ENCODE results near the gene SLAMF9. TPM values are rescaled to one million over a fixed set of nuclear protein-coding genes. Genes with fewer than 3 reads are reported as not detected.
A peak's percentile ranks its signal among the peaks of the same experiment; 100 is the strongest.

Gene SLAMF9
- polyA plus RNA-seq, 2 donors, result 0.05 to 0.14 TPM

- H3K36me3 ChIP-seq (ENCODE audit: control insufficient read depth in 2 of 2, insufficient read depth in 2 of 2, low read length in 1 of 2), result peaks cover 19 to 27% of the 10 kb centered on the region in 2 donors
- no peak overlapping the region for H3K4me3 ChIP-seq (ENCODE audit: low read depth in 1 of 2, low read length in 2 of 2)
- 92 to 93% methylated on average over 10 of the region's 10 CpGs for WGBS, 2 donors
- H3K4me1 ChIP-seq (ENCODE audit: control insufficient read depth in 2 of 2, insufficient read depth in 2 of 2, low read length in 1 of 2), result peaks cover 11 to 31% of the 10 kb centered on the region in 2 donors
- H3K27me3 ChIP-seq (ENCODE audit: control insufficient read depth in 1 of 2, insufficient read depth in 2 of 2, low read length in 2 of 2), result no peaks in the 10 kb centered on the region
- no peak overlapping the region for H3K27ac ChIP-seq (ENCODE audit: low read depth in 2 of 2, low read length in 1 of 2)
- no peaks in the 10 kb centered on the region for H3K9me3 ChIP-seq (ENCODE audit: control insufficient read depth in 2 of 2, insufficient read depth in 1 of 2, low read depth in 1 of 2, low read length in 1 of 2)
Observed at GRCh38 chr1:159919236-159919865, 34.7 kb downstream of the SLAMF9 start.

- Histone ChIP-seq H3K4me1 (ENCODE audit: control insufficient read depth in 2 of 2, insufficient read depth in 2 of 2, low read length in 1 of 2) (peaks cover 11 to 32% of the 10 kb centered on the region in 2 donors), H3K36me3 (ENCODE audit: control insufficient read depth in 2 of 2, insufficient read depth in 2 of 2, low read length in 1 of 2) (peaks cover 19 to 27% of the 10 kb centered on the region in 2 donors), H3K27ac (ENCODE audit: low read depth in 2 of 2, low read length in 1 of 2) (peak overlapping the region in 1 of 2 donors; percentile 44), H3K27me3 (ENCODE audit: control insufficient read depth in 1 of 2, insufficient read depth in 2 of 2, low read length in 2 of 2) (no peaks in the 10 kb centered on the region), H3K9me3 (ENCODE audit: control insufficient read depth in 2 of 2, insufficient read depth in 1 of 2, low read depth in 1 of 2, low read length in 1 of 2) (no peaks in the 10 kb centered on the region), H3K4me3 (ENCODE audit: low read depth in 1 of 2, low read length in 2 of 2) (no peak overlapping the region)
- 74 to 78% methylated on average over 13 of the region's 13 CpGs for WGBS, 2 donors
Observed at GRCh38 chr1:159918352-159919200, 35.5 kb downstream of the SLAMF9 start.

GRCh38 chr1:159917533-159918351 is 36.3 kb downstream of the SLAMF9 start:
- Histone ChIP-seq H3K36me3 (ENCODE audit: control insufficient read depth in 2 of 2, insufficient read depth in 2 of 2, low read length in 1 of 2) (peaks cover 19 to 27% of the 10 kb centered on the region in 2 donors), H3K9me3 (ENCODE audit: control insufficient read depth in 2 of 2, insufficient read depth in 1 of 2, low read depth in 1 of 2, low read length in 1 of 2) (no peaks in the 10 kb centered on the region), H3K27me3 (ENCODE audit: control insufficient read depth in 1 of 2, insufficient read depth in 2 of 2, low read length in 2 of 2) (no peaks in the 10 kb centered on the region), H3K4me3 (ENCODE audit: low read depth in 1 of 2, low read length in 2 of 2) (no peak overlapping the region), H3K27ac (ENCODE audit: low read depth in 2 of 2, low read length in 1 of 2) (peak overlapping the region; percentile 4 to 59), H3K4me1 (ENCODE audit: control insufficient read depth in 2 of 2, insufficient read depth in 2 of 2, low read length in 1 of 2) (peaks cover 9 to 31% of the 10 kb centered on the region in 2 donors)
- WGBS, 2 donors, result 42 to 46% methylated on average over 5 of the region's 5 CpGs

- WGBS, 2 donors, result 37 to 41% methylated on average over 9 of the region's 9 CpGs
- no peaks in the 10 kb centered on the region for H3K9me3 ChIP-seq (ENCODE audit: control insufficient read depth in 2 of 2, insufficient read depth in 1 of 2, low read depth in 1 of 2, low read length in 1 of 2)
- H3K27ac ChIP-seq (ENCODE audit: low read depth in 2 of 2, low read length in 1 of 2), result peak overlapping the region; percentile 74 to 75
- H3K27me3 ChIP-seq (ENCODE audit: control insufficient read depth in 1 of 2, insufficient read depth in 2 of 2, low read length in 2 of 2), result no peaks in the 10 kb centered on the region
- no peak overlapping the region for H3K4me3 ChIP-seq (ENCODE audit: low read depth in 1 of 2, low read length in 2 of 2)
- H3K4me1 ChIP-seq (ENCODE audit: control insufficient read depth in 2 of 2, insufficient read depth in 2 of 2, low read length in 1 of 2), result peaks cover 4 to 21% of the 10 kb centered on the region in 2 donors
- peaks cover 19 to 25% of the 10 kb centered on the region in 2 donors for H3K36me3 ChIP-seq (ENCODE audit: control insufficient read depth in 2 of 2, insufficient read depth in 2 of 2, low read length in 1 of 2)
Observed at GRCh38 chr1:159916242-159917051, 37.6 kb downstream of the SLAMF9 start.

- H3K4me3 ChIP-seq (ENCODE audit: low read depth in 1 of 2, low read length in 2 of 2), result no peak overlapping the region
- WGBS, 2 donors, result 34 to 43% methylated on average over 5 of the region's 5 CpGs
- no peaks in the 10 kb centered on the region for H3K9me3 ChIP-seq (ENCODE audit: control insufficient read depth in 2 of 2, insufficient read depth in 1 of 2, low read depth in 1 of 2, low read length in 1 of 2)
- H3K36me3 ChIP-seq (ENCODE audit: control insufficient read depth in 2 of 2, insufficient read depth in 2 of 2, low read length in 1 of 2), result peaks cover 19 to 25% of the 10 kb centered on the region in 2 donors
- peak overlapping the region; percentile 5 to 34 for H3K27ac ChIP-seq (ENCODE audit: low read depth in 2 of 2, low read length in 1 of 2)
- H3K4me1 ChIP-seq (ENCODE audit: control insufficient read depth in 2 of 2, insufficient read depth in 2 of 2, low read length in 1 of 2), result peaks cover 4 to 21% of the 10 kb centered on the region in 2 donors
- no peaks in the 10 kb centered on the region for H3K27me3 ChIP-seq (ENCODE audit: control insufficient read depth in 1 of 2, insufficient read depth in 2 of 2, low read length in 2 of 2)
Observed at GRCh38 chr1:159915571-159916241, 38.3 kb downstream of the SLAMF9 start.

GRCh38 chr1:159914252-159915018 is 39.6 kb downstream of the SLAMF9 start:
- H3K27ac ChIP-seq (ENCODE audit: low read depth in 2 of 2, low read length in 1 of 2), result peak overlapping the region; percentile 53 to 76
- peaks cover 9 to 17% of the 10 kb centered on the region in 2 donors for H3K36me3 ChIP-seq (ENCODE audit: control insufficient read depth in 2 of 2, insufficient read depth in 2 of 2, low read length in 1 of 2)
- H3K27me3 ChIP-seq (ENCODE audit: control insufficient read depth in 1 of 2, insufficient read depth in 2 of 2, low read length in 2 of 2), result no peaks in the 10 kb centered on the region
- no peaks in the 10 kb centered on the region for H3K9me3 ChIP-seq (ENCODE audit: control insufficient read depth in 2 of 2, insufficient read depth in 1 of 2, low read depth in 1 of 2, low read length in 1 of 2)
- no peak overlapping the region for H3K4me3 ChIP-seq (ENCODE audit: low read depth in 1 of 2, low read length in 2 of 2)
- 68 to 73% methylated on average over 10 of the region's 10 CpGs for whole genome bisulfite sequencing, 2 donors
- peaks cover 4 to 24% of the 10 kb centered on the region in 2 donors for H3K4me1 ChIP-seq (ENCODE audit: control insufficient read depth in 2 of 2, insufficient read depth in 2 of 2, low read length in 1 of 2)

- H3K27me3 ChIP-seq (ENCODE audit: control insufficient read depth in 1 of 2, insufficient read depth in 2 of 2, low read length in 2 of 2), result no peaks in the 10 kb centered on the region
- H3K36me3 ChIP-seq (ENCODE audit: control insufficient read depth in 2 of 2, insufficient read depth in 2 of 2, low read length in 1 of 2), result peaks cover 1 to 10% of the 10 kb centered on the region in 2 donors
- no peaks in the 10 kb centered on the region for H3K9me3 ChIP-seq (ENCODE audit: control insufficient read depth in 2 of 2, insufficient read depth in 1 of 2, low read depth in 1 of 2, low read length in 1 of 2)
- H3K4me3 ChIP-seq (ENCODE audit: low read depth in 1 of 2, low read length in 2 of 2), result no peak overlapping the region
- H3K27ac ChIP-seq (ENCODE audit: low read depth in 2 of 2, low read length in 1 of 2), result peak overlapping the region; percentile 53 to 76
- WGBS, 2 donors, result 39 to 50% methylated on average over 5 of the region's 5 CpGs
- peaks cover 4 to 21% of the 10 kb centered on the region in 2 donors for H3K4me1 ChIP-seq (ENCODE audit: control insufficient read depth in 2 of 2, insufficient read depth in 2 of 2, low read length in 1 of 2)
Observed at GRCh38 chr1:159913451-159914192, 40.4 kb downstream of the SLAMF9 start.

All from esophagus (tissue), 2 donors.